ENCODE data around the gene MYH9.

MYH9 gene

DNA sequence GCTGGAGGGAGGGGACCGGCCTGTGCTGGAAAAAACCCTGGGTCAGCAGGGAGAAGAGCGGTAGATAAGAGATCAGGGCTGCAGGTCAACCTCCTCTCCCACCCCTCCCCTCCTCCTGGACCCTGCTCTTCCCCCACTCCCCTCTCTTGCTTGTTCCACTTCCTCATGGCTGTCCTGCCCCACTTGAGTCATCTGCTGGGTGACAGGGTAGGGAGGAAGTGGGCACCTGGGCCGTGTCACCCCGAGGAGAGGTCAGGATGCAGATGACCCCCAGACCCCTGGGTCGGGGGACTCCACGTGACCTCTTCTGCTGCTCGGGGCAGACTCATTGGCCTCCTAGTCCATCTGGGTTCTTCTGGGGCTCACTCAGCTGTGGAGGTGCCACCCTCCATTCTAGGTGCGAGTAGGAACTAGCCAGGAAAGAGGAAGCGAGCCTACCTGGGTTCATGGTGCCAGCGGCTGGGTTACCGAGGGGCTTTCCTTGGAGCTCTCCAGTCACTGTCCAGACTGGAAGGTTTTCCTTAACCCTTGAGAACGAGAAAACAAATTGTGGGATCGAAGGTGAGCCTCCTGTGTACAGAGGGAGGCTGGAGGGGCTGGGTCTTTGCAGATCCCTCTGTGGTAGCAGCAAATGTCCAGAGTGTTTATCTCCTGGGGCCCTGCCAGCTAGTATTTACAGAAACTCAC lies 154.9 kb downstream of the MYH9 start:
- no peaks in the 10 kb centered on the region for H3F3A ChIP-seq (ENCODE audit: insufficient read depth, low read length)
- no peak overlapping the region for H2AFZ ChIP-seq (ENCODE audit: low read length)
- H3K36me3 ChIP-seq (replicated peaks; ENCODE audit: insufficient read depth, low read length): 0 out of 2 replicates have a peak, but pooled peaks cover 9% of the 10 kb centered on the region
- H3K27me3 ChIP-seq (replicated peaks; ENCODE audit: insufficient read depth, low read length): no peaks in the 10 kb centered on the region
- H3K9me2 ChIP-seq (replicated peaks; ENCODE audit: insufficient read depth, low read length): no peaks in the 10 kb centered on the region
- no peak overlapping the region for H3K27ac ChIP-seq (ENCODE audit: low read length)
- TF ChIP-seq EZH2phosphoT487 (IDR thresholded peaks at IDR 0.05; ENCODE audit: low read length) (no peak), EZH2 (optimal IDR thresholded peaks at IDR 0.05; ENCODE audit: low read depth, low read length) (no peak)
- TF ChIP-seq, protein P1, sequence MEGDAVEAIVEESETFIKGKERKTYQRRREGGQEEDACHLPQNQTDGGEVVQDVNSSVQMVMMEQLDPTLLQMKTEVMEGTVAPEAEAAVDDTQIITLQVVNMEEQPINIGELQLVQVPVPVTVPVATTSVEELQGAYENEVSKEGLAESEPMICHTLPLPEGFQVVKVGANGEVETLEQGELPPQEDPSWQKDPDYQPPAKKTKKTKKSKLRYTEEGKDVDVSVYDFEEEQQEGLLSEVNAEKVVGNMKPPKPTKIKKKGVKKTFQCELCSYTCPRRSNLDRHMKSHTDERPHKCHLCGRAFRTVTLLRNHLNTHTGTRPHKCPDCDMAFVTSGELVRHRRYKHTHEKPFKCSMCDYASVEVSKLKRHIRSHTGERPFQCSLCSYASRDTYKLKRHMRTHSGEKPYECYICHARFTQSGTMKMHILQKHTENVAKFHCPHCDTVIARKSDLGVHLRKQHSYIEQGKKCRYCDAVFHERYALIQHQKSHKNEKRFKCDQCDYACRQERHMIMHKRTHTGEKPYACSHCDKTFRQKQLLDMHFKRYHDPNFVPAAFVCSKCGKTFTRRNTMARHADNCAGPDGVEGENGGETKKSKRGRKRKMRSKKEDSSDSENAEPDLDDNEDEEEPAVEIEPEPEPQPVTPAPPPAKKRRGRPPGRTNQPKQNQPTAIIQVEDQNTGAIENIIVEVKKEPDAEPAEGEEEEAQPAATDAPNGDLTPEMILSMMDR (IDR thresholded peaks at IDR 0.05; ENCODE audit: low read length): no peak
- H4K20me1 ChIP-seq (ENCODE audit: insufficient read depth, low read length): no peaks in the 10 kb centered on the region
- H3K9ac ChIP-seq (ENCODE audit: low read length): no peak overlapping the region
- H3K4me2 ChIP-seq (ENCODE audit: low read depth, low read length): no peak overlapping the region
- no peaks in the 10 kb centered on the region for H3K9me3 ChIP-seq (replicated peaks; ENCODE audit: insufficient read depth, low read length)
- peaks cover 19% of the 10 kb centered on the region for H3K4me1 ChIP-seq (ENCODE audit: low read length)
- no peak overlapping the region for H3K4me3 ChIP-seq (ENCODE audit: low read length)
- DNase-seq: no peak
- peaks cover 50% of the 10 kb centered on the region for H3K79me2 ChIP-seq (ENCODE audit: low read length)
